Activated CD4-positive, alpha-beta T cell treated with anti-CD3 and anti-CD28 coated beads, Interleukin-2, amount 50 U/mL, for 48 hours (primary cell): ENCODE data around the gene IKBKG.
"Not testable (repeated sequence)": the region's sequence is repeated elsewhere in the genome, so short reads cannot be mapped to it uniquely, and the experiment has no call there.

Experiments used
- DNase-seq, 2 experiments: peaks; one replicate each; pipeline ENCODE4 v3.0.0-alpha.2; 2020

Gene IKBKG

DNA sequence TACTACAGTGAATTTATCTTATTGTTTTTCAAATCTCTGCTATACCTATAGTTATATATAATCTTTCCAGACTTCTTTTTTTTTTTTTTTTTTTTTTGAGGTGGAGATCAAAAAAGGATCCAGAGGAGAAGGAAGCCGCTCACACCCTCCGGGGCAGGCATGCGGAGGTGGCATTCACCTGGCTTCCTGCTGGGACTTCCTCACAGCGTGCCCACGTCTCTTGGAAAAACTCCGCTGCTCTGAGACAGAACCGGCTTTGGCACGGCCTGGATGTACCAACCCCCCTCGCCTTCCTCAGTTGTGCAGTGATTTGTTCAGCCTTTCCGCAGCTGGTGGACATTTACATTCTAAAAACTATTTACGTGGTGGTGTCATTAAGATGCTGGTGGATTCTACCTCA, 60.6 kb downstream of the IKBKG start:
- not testable (repeated sequence) for DNase-seq

DNA sequence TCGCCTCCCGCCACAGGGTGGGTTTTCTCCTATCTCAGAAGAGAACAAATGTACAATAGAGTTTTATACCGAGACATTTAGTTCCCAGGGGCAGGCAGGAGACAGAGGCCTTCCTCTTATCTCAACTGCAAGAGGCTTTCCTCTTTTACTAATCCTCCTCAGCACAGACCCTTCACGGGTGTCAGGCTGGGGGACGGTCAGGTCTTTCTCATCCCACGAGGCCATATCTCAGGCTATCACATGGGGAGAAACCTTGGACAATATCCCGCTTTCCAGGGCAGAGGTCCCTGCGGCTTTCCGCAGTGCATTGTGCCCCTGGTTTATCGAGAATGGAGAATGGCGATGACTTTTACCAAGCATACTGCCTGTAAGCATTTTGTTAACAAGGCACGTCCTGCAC, 61.4 kb downstream of the IKBKG start:
- not testable (repeated sequence) for DNase-seq

DNA sequence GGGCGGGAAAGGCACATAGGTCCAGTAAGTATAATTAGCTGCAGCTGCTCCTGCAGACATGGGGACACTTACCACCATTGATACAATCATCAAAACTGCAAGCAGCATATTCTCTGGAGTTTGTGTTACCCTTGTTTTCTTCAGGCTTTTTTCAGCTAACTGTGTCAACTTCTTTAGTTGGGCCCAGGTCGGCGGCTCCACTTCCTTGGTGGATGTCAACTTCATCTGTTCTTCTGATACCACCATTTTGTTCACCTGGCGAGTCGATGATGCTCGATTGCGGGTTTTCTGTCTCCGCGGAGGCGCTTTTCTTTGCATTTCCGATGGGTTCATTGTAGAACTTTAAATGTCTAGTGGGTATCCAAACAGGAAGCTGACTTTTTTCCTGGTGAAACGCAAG, 63.7 kb downstream of the IKBKG start:
- DNase-seq, result not testable (repeated sequence)

DNA sequence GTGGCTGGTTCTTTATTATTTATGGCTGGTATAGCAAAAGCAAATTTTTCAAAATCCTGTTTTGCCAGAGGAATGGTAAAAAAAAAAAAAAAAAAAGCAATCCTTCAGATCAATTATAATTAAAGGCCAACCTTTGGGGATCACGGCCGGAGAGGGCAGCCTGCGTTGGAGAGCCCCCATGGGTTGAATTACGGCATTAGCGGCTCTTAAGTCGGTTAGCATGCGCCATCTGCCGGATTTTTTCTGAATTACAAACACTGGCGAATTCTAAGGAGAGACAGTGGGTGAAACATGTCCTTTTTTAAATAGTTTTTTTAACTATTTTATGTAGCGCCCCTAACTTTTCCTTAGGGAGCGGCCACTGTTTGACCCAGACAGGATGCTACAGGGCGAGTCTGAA, 66.2 kb downstream of the IKBKG start:
- not testable (repeated sequence) for DNase-seq
